Measurements from ENCODE around the gene FOXP1.

The FOXP1 gene

GRCh38 chr3:71197841-71198565 lies 385.5 kb downstream of the FOXP1 start:
- in situ Hi-C loops (cut with MboI; ENCODE audit: low sequenced_read_pairs) = no loop called here

- in situ Hi-C loops (cut with MboI; ENCODE audit: low sequenced_read_pairs) = no loop called here
These were observed 388.0 kb downstream of the FOXP1 start for GRCh38 chr3:71195492-71195891.

GRCh38 chr3:71194785-71195184 lies 388.7 kb downstream of the FOXP1 start:
- in situ Hi-C loops (cut with MboI; ENCODE audit: low sequenced_read_pairs) = no loop called here

GRCh38 chr3:71191031-71191482 lies 392.5 kb downstream of the FOXP1 start:
- in situ Hi-C loops (cut with MboI; ENCODE audit: low sequenced_read_pairs) = no loop called here

GRCh38 chr3:71189480-71189879 lies 394.0 kb downstream of the FOXP1 start:
- in situ Hi-C loops (cut with MboI; ENCODE audit: low sequenced_read_pairs) = no loop called here

GRCh38 chr3:71187715-71188114 lies 395.8 kb downstream of the FOXP1 start:
- in situ Hi-C loops (cut with MboI; ENCODE audit: low sequenced_read_pairs) = no loop called here

GRCh38 chr3:71186801-71187200 lies 396.7 kb downstream of the FOXP1 start:
- in situ Hi-C loops (cut with MboI; ENCODE audit: low sequenced_read_pairs) = no loop called here

- in situ Hi-C loops (cut with MboI; ENCODE audit: low sequenced_read_pairs) = no loop called here
These were observed 397.6 kb downstream of the FOXP1 start for GRCh38 chr3:71185733-71186455.

- in situ Hi-C loops (cut with MboI; ENCODE audit: low sequenced_read_pairs) = no loop called here
These were observed 399.3 kb downstream of the FOXP1 start for GRCh38 chr3:71184252-71184651.

- in situ Hi-C loops (cut with MboI; ENCODE audit: low sequenced_read_pairs) = no loop called here
These were observed 400.0 kb downstream of the FOXP1 start for GRCh38 chr3:71183549-71183948.

- in situ Hi-C loops (cut with MboI; ENCODE audit: low sequenced_read_pairs) = no loop called here
These were observed 403.0 kb downstream of the FOXP1 start for GRCh38 chr3:71180524-71180923.

GRCh38 chr3:71177375-71177774 lies 406.2 kb downstream of the FOXP1 start:
- in situ Hi-C loops (cut with MboI; ENCODE audit: low sequenced_read_pairs) = no loop called here

- in situ Hi-C loops (cut with MboI; ENCODE audit: low sequenced_read_pairs) = no loop called here
These were observed 407.2 kb downstream of the FOXP1 start for GRCh38 chr3:71176366-71176765.

- in situ Hi-C loops (cut with MboI; ENCODE audit: low sequenced_read_pairs) = no loop called here
These were observed 407.7 kb downstream of the FOXP1 start for GRCh38 chr3:71175691-71176365.

GRCh38 chr3:71172951-71173350 lies 410.6 kb downstream of the FOXP1 start:
- in situ Hi-C loops (cut with MboI; ENCODE audit: low sequenced_read_pairs) = no loop called here

- in situ Hi-C loops (cut with MboI; ENCODE audit: low sequenced_read_pairs) = no loop called here
These were observed 411.3 kb downstream of the FOXP1 start for GRCh38 chr3:71172189-71172588.

GRCh38 chr3:71171247-71171646 lies 412.3 kb downstream of the FOXP1 start:
- in situ Hi-C loops (cut with MboI; ENCODE audit: low sequenced_read_pairs) = no loop called here

- in situ Hi-C loops (cut with MboI; ENCODE audit: low sequenced_read_pairs) = no loop called here
These were observed 414.6 kb downstream of the FOXP1 start for GRCh38 chr3:71168880-71169411.

- in situ Hi-C loops (cut with MboI; ENCODE audit: low sequenced_read_pairs) = no loop called here
These were observed 415.3 kb downstream of the FOXP1 start for GRCh38 chr3:71168121-71168721.

- in situ Hi-C loops (cut with MboI; ENCODE audit: low sequenced_read_pairs) = no loop called here
These were observed 416.9 kb downstream of the FOXP1 start for GRCh38 chr3:71166339-71167240.
